Thyroid gland (tissue), 4 donors: ENCODE data around the gene CLDN18. TPM values are rescaled to one million over a fixed set of nuclear protein-coding genes. Genes with fewer than 3 reads are reported as not detected.

Experiments used
- DNase-seq, 2 donors: peaks; one replicate each; pipeline ENCODE4 v3.0.0-alpha.2; 2019
- H3K27ac ChIP-seq, 3 donors: fragments of 200-600 bp; sonication (generic); 1 replicate in 2 of 3; 2 replicates in 1 of 3; pipeline ENCODE4 v1.5.1; 2016 to 2019; ENCODE audit warnings: mild to moderate bottlenecking in 1 of 3, moderate library complexity in 1 of 3
- H3K27me3 ChIP-seq: fragments of 200-600 bp; sonication (generic); one replicate; pipeline ENCODE4 v1.5.1; 2019
- H3K36me3 ChIP-seq, 2 donors: fragments of 200-600 bp; sonication (generic); one replicate each; pipeline ENCODE4 v1.5.1; 2016 to 2019
- H3K4me1 ChIP-seq, 2 donors: fragments of 200-600 bp; sonication (generic); one replicate each; pipeline ENCODE4 v1.5.1; 2017 to 2019
- H3K4me3 ChIP-seq, 3 donors: fragments of 200-600 bp; sonication (generic); replicated peaks in 1 of 3; 1 replicate in 2 of 3; 2 replicates in 1 of 3; pipeline ENCODE4 v1.5.1; 2016; ENCODE audit warnings: mild to moderate bottlenecking in 1 of 3
- H3K9me3 ChIP-seq: fragments of 200-600 bp; sonication (generic); one replicate; pipeline ENCODE4 v1.5.1; 2017
- CTCF ChIP-seq, 6 experiments: fragments of 200-600 bp in 3 of 6; fragments of 450-650 bp in 3 of 6; sonication (generic) in 3 of 6; IDR thresholded peaks; one replicate each; pipeline ENCODE4 v1.5.1; 2016 to 2019; ENCODE audit warnings: antibody characterized with exemption in 6 of 6, mild to moderate bottlenecking in 2 of 6, inconsistent platforms in 1 of 6, moderate library complexity in 1 of 6
- POLR2A ChIP-seq, 2 donors: fragments of 450-650 bp; IDR thresholded peaks; one replicate each; pipeline ENCODE4 v1.6.1; 2017; ENCODE audit warnings: antibody characterized with exemption in 2 of 2, mild to moderate bottlenecking in 2 of 2, moderate library complexity in 1 of 2
- WGBS, 2 donors: methylation state at CpG; one replicate each; pipeline ENCODE4 v1.1.5; 2017; 5-methylcytosine and 5-hydroxymethylcytosine counted together
- intact Hi-C: fragments of 100-400 bp; cut with DNase I; formaldehyde crosslinking; loops from one replicate; pipeline ENCODE4 v1.15.1; 2023
- total RNA-seq, 4 donors: library from RNA; depleted of rRNA; stranded (reverse); fragments of >200 nt; gene quantifications; one replicate each; pipeline ENCODE4 v1.2.3, GENCODE V29; 2016

The CLDN18 gene
- total RNA-seq, 4 donors from 2014 or later, result not detected

GRCh38 chr3:138031536-138031935 is 21.6 kb downstream of the CLDN18 start:
- intact Hi-C loops, result no loop called here
- no peaks in the 10 kb centered on the region for H3K27me3 ChIP-seq
- TF ChIP-seq CTCF (IDR thresholded peaks at IDR 0.05) (no peak), POLR2A (IDR thresholded peaks at IDR 0.05) (no peak)
- 95 to 96% methylated on average over 3 of the region's 3 CpGs for whole genome bisulfite sequencing, 2 donors
- H3K4me1 ChIP-seq, result peaks cover 0 to 11% of the 10 kb centered on the region in 2 donors
- H3K4me3 ChIP-seq, result no peak overlapping the region
- H3K27ac ChIP-seq, result no peak overlapping the region
- DNase-seq, result no peak
- no peaks in the 10 kb centered on the region for H3K36me3 ChIP-seq
- no peaks in the 10 kb centered on the region for H3K9me3 ChIP-seq

- Histone ChIP-seq H3K27me3 (no peaks in the 10 kb centered on the region), H3K4me3 (no peak overlapping the region), H3K4me1 (peaks cover 0 to 2% of the 10 kb centered on the region in 2 donors), H3K9me3 (no peaks in the 10 kb centered on the region), H3K36me3 (no peaks in the 10 kb centered on the region), H3K27ac (no peak overlapping the region)
- WGBS, 2 donors, result 80 to 93% methylated on average over 3 of the region's 3 CpGs
- TF ChIP-seq CTCF (IDR thresholded peaks at IDR 0.05) (no peak), POLR2A (IDR thresholded peaks at IDR 0.05) (no peak)
- intact Hi-C loops, result no loop called here
- no peak for DNase-seq
These were observed 22.6 kb downstream of the CLDN18 start for GRCh38 chr3:138032567-138032966.

- Histone ChIP-seq H3K27ac (no peak overlapping the region), H3K36me3 (no peaks in the 10 kb centered on the region), H3K4me1 (no peaks in the 10 kb centered on the region), H3K9me3 (no peaks in the 10 kb centered on the region), H3K4me3 (no peak overlapping the region), H3K27me3 (no peaks in the 10 kb centered on the region)
- intact Hi-C loops, result no loop called here
- TF ChIP-seq CTCF (IDR thresholded peaks at IDR 0.05) (no peak), POLR2A (IDR thresholded peaks at IDR 0.05) (no peak)
- no peak for DNase-seq
- WGBS, 2 donors, result 97 to 99% methylated on average over 2 of the region's 2 CpGs
These were observed 23.3 kb downstream of the CLDN18 start for GRCh38 chr3:138033202-138033691.

- H3K27ac ChIP-seq, result no peak overlapping the region
- intact Hi-C loops, result no loop called here
- TF ChIP-seq POLR2A (IDR thresholded peaks at IDR 0.05) (no peak), CTCF (IDR thresholded peaks at IDR 0.05) (no peak)
- no peak for DNase-seq
- H3K36me3 ChIP-seq, result no peaks in the 10 kb centered on the region
- 84 to 95% methylated on average over 1 of the region's 1 CpG for WGBS, 2 donors
- H3K27me3 ChIP-seq, result no peaks in the 10 kb centered on the region
- H3K9me3 ChIP-seq, result no peaks in the 10 kb centered on the region
- no peaks in the 10 kb centered on the region for H3K4me1 ChIP-seq
- no peak overlapping the region for H3K4me3 ChIP-seq
These were observed 25.0 kb downstream of the CLDN18 start for GRCh38 chr3:138034918-138035317.

- H3K4me1 ChIP-seq, result no peaks in the 10 kb centered on the region
- no peaks in the 10 kb centered on the region for H3K27me3 ChIP-seq
- TF ChIP-seq POLR2A (IDR thresholded peaks at IDR 0.05) (no peak), CTCF (IDR thresholded peaks at IDR 0.05) (no peak)
- no peak for DNase-seq
- intact Hi-C loops, result no loop called here
- no peaks in the 10 kb centered on the region for H3K36me3 ChIP-seq
- H3K27ac ChIP-seq, result no peak overlapping the region
- H3K4me3 ChIP-seq, result no peak overlapping the region
- no peaks in the 10 kb centered on the region for H3K9me3 ChIP-seq
- 51 to 71% methylated on average over 2 to 3 of the region's 3 CpGs for WGBS, 2 donors
These were observed 26.6 kb downstream of the CLDN18 start for GRCh38 chr3:138036572-138036971.
